GM13977 (cell line): ENCODE data around the gene MYLK4.

Source experiments
- DNase-seq: peaks from one replicate; pipeline ENCODE4 v3.0.0; 2012; ENCODE audit warnings: low spot score
- in situ Hi-C: fragments of 300-500 bp; cut with MboI; formaldehyde crosslinking; loops from one replicate; pipeline ENCODE4 v1.12.0; 2022; ENCODE audit warnings: low sequenced_read_pairs, low pct_unique_long_range_greater_than_20kb, mixed read lengths, inconsistent platforms; ENCODE audit not compliant: unreplicated experiment
- TF ChIP-seq, protein P1 (sequence below): IDR thresholded peaks from 2 replicates; pipeline ENCODE4 v1.5.1; 2012; ENCODE audit warnings: mild to moderate bottlenecking, control low read depth; ENCODE audit not compliant: insufficient read depth; ENCODE audit errors: extremely low read depth, missing control alignments

MYLK4 gene

DNA sequence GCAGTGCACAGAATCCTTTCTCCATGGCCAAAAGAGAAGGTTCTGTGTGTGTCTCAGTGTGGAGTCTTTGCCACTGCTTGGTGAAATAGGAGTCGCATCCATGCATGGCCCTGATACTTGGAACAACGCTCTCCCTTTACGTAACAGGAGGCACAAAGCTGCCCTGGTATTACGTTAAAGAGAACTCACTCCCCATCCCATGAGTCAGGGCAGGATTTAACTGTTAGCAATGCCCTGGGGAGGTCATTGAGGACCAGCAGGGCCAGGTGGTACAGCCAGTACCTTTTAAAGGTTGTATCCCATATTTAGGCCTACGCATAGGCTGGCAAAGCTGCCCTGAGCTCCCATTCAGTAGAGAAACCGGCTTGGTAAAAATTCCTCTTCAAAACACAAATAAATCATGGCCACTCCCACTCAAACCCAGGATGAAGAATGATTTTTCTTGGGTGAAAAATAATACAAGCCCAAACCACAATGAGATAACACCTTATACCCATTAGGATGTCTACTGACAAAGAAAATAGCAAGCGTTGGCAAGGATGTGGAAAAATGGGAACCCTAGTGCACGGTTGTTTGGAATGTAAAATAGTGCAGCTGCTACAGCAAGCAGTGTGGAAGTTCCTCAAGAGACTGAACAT lies 37.1 kb downstream of the MYLK4 start:
- no peak for DNase-seq
- TF ChIP-seq, protein P1, sequence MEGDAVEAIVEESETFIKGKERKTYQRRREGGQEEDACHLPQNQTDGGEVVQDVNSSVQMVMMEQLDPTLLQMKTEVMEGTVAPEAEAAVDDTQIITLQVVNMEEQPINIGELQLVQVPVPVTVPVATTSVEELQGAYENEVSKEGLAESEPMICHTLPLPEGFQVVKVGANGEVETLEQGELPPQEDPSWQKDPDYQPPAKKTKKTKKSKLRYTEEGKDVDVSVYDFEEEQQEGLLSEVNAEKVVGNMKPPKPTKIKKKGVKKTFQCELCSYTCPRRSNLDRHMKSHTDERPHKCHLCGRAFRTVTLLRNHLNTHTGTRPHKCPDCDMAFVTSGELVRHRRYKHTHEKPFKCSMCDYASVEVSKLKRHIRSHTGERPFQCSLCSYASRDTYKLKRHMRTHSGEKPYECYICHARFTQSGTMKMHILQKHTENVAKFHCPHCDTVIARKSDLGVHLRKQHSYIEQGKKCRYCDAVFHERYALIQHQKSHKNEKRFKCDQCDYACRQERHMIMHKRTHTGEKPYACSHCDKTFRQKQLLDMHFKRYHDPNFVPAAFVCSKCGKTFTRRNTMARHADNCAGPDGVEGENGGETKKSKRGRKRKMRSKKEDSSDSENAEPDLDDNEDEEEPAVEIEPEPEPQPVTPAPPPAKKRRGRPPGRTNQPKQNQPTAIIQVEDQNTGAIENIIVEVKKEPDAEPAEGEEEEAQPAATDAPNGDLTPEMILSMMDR, result no peak
- in situ Hi-C loops, result no loop called here

GRCh38 chr6:2712102-2712501 lies 38.6 kb downstream of the MYLK4 start:
- TF ChIP-seq, protein P1, result no peak
- no peak for DNase-seq
- in situ Hi-C loops, result no loop called here

- in situ Hi-C loops, result no loop called here
- TF ChIP-seq, protein P1, result no peak
- DNase-seq, result no peak
Observed at GRCh38 chr6:2710412-2710811, 40.3 kb downstream of the MYLK4 start.

DNA sequence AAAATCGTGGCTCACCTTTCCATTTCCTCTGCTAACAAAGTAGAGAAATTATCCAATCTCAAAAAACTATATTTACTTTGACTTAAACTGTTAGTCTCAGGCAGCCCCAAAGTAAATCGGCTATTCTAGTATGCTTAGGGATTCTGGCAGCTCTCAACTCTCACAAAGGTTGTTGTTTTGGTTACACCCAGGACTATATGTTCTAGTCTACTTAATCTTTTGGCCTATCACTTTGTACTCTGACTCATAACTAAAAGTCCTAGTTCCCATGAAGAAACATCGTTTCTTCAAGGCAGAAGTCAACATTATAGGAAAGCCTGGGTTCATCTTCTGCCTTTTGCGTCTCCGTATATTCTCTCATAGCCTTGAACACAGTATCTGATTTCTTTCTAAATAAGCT lies 42.3 kb downstream of the MYLK4 start:
- TF ChIP-seq, protein P1, result no peak
- no peak for DNase-seq
- in situ Hi-C loops, result no loop called here

GRCh38 chr6:2706558-2706957 lies 44.2 kb downstream of the MYLK4 start:
- TF ChIP-seq, protein P1, result no peak
- DNase-seq, result no peak
- in situ Hi-C loops, result no loop called here

DNA sequence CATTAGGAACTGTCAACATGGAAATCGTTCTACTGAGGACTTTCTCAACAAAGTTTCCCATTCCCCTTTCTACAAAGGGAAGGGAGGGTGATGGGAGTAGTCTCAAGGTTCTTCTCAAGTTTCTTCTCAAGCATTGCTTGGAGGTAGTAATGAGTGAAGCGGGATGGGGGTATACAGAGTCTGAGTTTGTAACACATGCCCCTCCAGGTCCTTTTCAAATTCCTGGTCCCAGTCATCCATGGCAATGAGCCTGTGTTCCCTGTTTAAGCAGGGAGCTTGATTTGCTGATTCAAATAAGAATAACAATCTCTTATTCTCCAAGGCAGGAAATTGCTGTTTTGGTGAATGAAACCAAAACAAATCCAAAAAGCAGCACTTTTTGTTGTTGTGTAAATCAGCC lies 45.5 kb downstream of the MYLK4 start:
- no peak for DNase-seq
- TF ChIP-seq, protein P1, result no peak
- in situ Hi-C loops, result no loop called here
